Fibroblast of skin of right biceps (primary cell): Measurements from ENCODE around the gene ARID1B.
"Not testable (repeated sequence)": the region's sequence is repeated elsewhere in the genome, so short reads cannot be mapped to it uniquely, and the experiment has no call there.

Experiments used
- DNase-seq: peaks from one replicate; pipeline ENCODE4 v3.0.0-alpha.2; 2013

Gene ARID1B

DNA sequence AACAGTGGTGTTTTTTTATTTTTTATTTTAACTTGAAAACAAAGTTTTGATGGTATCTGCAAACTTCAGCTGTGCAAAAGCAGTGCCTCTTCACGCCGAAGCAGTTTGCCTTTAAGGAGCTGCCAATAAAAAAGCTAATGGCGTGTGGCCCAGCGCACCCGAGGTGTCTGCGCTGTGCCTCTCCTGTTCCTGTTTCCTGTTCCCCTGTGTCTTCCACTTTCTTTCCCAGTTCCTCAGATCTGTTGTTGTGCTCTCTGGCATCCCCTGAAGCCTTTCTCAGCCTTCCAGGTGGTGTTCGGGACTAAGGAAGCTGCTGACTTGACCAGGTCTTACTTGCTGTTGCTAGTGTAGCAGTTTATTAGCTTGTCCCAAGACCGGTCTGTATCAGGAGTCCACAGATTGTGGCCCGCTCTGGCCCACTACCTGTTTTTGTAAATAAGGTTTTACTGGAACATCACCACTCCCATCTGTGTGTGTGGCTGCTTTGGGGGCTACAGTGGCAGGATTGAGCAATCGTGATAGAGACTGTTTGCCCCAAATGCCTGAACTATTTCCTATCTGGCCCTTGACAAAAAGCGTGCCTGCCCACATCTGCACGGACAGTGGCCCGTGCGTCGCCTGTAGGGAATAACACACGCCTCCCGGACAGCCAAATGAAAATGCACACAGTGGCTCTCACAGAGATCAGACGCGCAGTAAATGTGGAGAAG is 367.8 kb downstream of the ARID1B start:
- DNase-seq: no peak

GRCh38 chr6:157145656-157146285 is 368.6 kb downstream of the ARID1B start:
- no peak for DNase-seq

DNA sequence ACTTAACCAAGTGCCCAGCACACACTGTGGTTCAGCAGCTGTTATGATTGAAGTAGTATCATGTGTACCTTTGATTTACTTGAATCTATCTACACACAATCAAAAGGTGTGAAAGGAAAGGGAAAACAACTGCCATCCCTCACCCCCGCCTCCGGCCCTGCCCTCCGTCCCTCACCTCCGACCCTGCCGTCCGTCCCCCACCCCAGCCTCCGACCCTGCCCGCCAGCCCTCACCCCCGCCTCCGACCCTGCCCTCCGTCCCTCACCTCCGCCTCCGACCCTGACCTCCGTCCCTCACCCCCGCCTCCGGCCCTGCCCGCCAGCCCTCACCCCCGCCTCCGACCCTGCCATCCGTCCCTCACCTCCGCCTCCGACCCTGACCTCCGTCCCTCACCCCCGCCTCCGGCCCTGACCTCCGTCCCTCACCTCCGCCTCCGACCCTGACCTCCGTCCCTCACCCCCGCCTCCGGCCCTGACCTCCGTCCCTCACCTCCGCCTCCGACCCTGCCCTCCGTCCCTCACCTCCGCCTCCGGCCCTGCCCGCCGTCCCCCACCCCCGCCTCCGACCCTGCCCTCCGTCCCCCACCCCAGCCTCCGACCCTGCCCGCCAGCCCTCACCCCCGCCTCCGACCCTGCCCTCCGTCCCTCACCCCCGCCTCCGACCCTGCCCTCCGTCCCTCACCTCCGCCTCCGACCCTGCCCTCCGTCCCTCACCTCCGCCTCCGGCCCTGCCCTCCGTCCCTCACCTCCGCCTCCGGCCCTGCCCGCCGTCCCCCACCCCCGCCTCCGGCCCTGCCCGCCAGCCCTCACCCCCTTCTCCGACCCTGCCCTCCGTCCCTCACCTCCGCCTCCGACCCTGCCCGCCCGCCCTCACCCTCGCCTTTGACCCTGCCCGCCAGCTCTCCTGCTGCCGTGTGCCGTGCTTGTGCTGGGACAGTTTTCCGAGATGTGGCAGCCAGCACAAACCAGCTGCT is 370.2 kb downstream of the ARID1B start:
- not testable (repeated sequence) for DNase-seq

- DNase-seq: peak; percentile 95
Measured at GRCh38 chr6:157148391-157149323, 371.5 kb downstream of the ARID1B start.

DNA sequence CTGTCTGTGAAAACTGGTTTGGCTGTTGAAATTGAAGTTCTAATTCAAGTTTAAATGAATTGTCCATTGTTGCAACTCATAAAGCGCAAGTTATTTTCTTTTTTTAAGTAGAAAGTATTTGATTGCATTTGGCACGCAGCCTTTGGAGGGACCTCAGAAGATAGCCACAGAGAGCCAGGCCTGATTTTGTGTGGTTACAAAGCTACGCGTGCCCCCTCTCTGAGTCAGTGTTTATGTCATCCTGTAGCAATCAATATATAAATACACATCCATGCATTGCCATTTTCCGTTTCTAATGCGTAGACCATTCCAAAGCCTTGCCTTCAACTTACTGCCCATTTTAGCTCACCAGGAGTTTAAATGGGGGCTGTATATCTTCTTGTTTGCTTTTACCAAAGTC is 372.9 kb downstream of the ARID1B start:
- peak; percentile 68 for DNase-seq

DNA sequence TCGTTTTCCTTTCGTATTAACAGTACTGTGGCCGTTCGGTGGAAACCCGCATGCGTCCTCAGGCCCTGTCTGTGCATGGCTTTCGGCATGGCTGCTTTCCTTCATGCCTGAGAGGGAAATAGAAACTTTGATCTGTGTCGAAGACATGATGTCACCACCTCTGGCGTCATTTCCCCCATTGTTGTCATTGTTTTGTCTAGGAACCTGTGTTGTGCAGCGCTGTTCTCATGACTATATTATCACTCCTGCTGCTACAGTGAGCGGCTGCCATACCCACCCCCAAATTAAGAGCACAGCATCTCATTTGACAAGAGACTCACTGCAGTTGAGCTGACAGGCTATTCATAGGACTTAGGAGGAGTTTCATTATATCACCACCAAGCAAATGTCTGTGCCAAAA is 373.9 kb downstream of the ARID1B start:
- no peak for DNase-seq

DNA sequence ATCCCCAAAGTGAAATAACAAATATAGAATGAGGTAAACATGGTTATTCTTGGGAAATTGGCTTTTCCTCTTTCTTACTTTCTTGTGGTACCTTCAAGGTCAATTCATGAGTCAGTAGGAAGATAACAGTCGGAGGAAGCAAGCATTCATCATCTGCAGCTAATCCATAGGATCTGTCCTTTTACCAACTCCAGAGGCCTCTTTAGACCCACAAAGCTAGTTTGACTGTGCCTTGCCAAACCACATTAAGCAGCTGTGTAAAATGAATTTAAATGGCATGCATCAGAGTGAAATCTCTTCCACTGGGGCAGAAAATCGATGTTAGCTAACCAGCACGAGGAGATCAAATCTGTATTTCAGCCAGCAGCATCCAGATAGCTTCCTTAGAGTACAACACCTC is 374.8 kb downstream of the ARID1B start:
- DNase-seq: peak; percentile 88

DNA sequence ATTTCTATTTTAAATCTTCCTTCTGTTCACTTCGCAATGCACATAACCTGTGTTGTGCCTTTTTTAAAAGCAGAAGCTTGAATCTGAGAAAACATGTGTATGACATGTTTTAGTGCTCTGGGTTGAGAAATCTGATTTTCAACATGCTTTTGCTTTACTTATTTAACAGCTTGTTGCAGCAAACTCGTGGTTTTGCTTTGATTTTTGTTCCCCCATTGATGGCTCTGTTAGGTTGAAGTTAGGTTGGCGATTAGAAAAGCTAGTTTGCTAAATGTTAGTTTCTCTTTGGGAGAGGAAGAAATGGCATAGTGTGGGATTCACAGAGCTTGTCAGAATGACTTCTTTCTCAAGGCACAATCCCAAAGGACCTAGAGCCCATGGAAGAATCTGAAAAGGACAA is 375.4 kb downstream of the ARID1B start:
- DNase-seq: no peak

DNA sequence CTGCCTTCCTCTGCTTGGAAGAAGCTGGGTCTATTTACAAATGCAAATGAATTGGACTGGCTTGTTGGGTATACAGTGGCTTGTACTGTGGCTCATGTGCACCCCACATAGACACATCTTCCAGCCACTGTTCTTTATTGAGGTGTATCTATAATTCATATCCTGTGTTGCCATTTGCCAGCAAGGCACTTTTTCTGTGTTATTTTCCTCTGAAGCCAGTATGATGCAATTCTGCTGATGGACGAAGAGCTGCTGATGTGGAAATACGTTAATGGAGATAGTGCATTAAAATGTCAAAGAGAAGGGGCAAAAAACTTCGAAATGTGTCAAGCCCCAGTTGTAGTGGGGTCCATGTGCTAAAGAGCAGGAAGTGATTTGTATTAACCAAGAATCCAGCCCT is 378.6 kb downstream of the ARID1B start:
- no peak for DNase-seq

GRCh38 chr6:157157258-157157657 is 380.1 kb downstream of the ARID1B start:
- no peak for DNase-seq

GRCh38 chr6:157158456-157158855 is 381.3 kb downstream of the ARID1B start:
- DNase-seq: no peak

DNA sequence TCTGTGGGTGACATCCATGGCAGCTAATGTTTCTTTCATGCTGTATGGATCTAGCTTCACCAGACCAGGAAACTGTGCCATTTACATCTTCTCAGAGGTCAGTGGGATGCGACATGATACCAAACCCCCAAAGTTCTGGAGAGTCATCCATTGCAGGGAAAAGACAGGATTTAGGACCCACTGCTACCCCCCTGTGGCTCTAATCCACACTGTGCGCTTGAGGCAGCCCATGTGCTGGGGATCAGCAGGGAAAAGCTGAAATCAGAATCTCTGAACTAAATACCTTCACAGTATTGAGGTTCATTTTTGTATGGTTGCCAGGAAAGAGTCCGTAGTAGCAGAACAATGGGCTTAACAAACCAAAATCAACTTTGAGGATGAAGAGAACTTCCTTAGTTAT is 381.7 kb downstream of the ARID1B start:
- DNase-seq: no peak

GRCh38 chr6:157159348-157159747 is 382.2 kb downstream of the ARID1B start:
- no peak for DNase-seq

- no peak for DNase-seq
Measured at GRCh38 chr6:157161912-157162311, 384.7 kb downstream of the ARID1B start.

DNA sequence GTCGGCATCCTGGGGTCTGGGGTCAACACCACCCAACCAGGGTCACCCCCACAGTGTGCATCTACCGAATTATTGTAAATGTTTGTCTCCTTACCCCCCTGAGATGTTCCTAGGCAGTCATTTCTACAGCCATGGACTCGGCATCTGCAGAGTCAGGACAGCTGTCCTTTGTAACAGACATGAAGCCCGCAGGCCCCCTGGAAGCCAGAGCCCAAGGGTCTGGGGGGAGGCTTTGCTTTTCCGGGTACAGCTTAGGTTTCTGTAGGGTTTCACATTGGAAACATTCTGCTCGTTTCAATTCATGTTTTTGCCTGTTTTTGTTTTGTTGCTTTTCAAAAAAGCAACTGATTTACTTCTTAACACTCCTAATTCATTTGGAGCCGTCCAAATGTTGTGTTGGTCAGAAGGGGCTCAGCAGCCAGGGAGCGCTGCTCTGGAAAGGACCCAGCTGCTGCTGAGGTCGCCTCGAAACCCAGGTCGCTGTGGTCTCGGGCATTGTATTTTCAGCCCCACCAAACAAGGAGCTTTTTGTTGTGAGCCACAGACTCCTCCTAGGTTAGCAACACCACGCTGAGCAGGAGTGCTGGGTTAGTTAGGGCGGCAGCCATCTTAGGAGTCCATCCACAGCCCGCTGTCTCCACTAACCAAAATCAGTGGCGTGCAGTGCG is 385.7 kb downstream of the ARID1B start:
- DNase-seq: no peak

GRCh38 chr6:157163434-157164159 is 386.4 kb downstream of the ARID1B start:
- no peak for DNase-seq

- DNase-seq: peak; percentile 21
Measured at GRCh38 chr6:157164972-157165371, 387.8 kb downstream of the ARID1B start.

- no peak for DNase-seq
Measured at GRCh38 chr6:157166784-157167183, 389.6 kb downstream of the ARID1B start.

- DNase-seq: no peak
Measured at GRCh38 chr6:157167837-157168236, 390.7 kb downstream of the ARID1B start.

GRCh38 chr6:157168471-157168870 is 391.3 kb downstream of the ARID1B start:
- no peak for DNase-seq

- no peak for DNase-seq
Measured at GRCh38 chr6:157169226-157169625, 392.0 kb downstream of the ARID1B start.
